ENCODE data around the gene TPK1. TPM values are rescaled to one million over a fixed set of nuclear protein-coding genes. Genes with fewer than 3 reads are reported as not detected.

Gene TPK1
- polyA plus RNA-seq = 5.4 TPM
- long read RNA-seq, donor 1 = 0 reads
- long read RNA-seq, donor 2 = 0 reads
- long read RNA-seq, donor 3, partial matches to known transcripts = 0 of 1 reads
- long read RNA-seq, donor 3, other reads (novel, unspliced or antisense) = 0 of 1 reads
- long read RNA-seq, donor 4 = 0 reads
- long read RNA-seq, donor 5 = 0 reads
- long read RNA-seq, donor 6, partial matches to known transcripts = 0 of 2 reads
- long read RNA-seq, donor 6, other reads (novel, unspliced or antisense) = 0 of 2 reads
- long read RNA-seq, donor 7 = 0 reads
- long read RNA-seq, donor 8, partial matches to known transcripts = 0 of 2 reads
- long read RNA-seq, donor 8, other reads (novel, unspliced or antisense) = 0 of 2 reads
- long read RNA-seq, donor 9, partial matches to known transcripts = 0 of 2 reads
- long read RNA-seq, donor 9, other reads (novel, unspliced or antisense) = 0 of 2 reads
- long read RNA-seq, donor 10, partial matches to known transcripts = 0 of 2 reads
- long read RNA-seq, donor 10, other reads (novel, unspliced or antisense) = 0 of 2 reads
- long read RNA-seq, donor 11 = 0 reads

DNA sequence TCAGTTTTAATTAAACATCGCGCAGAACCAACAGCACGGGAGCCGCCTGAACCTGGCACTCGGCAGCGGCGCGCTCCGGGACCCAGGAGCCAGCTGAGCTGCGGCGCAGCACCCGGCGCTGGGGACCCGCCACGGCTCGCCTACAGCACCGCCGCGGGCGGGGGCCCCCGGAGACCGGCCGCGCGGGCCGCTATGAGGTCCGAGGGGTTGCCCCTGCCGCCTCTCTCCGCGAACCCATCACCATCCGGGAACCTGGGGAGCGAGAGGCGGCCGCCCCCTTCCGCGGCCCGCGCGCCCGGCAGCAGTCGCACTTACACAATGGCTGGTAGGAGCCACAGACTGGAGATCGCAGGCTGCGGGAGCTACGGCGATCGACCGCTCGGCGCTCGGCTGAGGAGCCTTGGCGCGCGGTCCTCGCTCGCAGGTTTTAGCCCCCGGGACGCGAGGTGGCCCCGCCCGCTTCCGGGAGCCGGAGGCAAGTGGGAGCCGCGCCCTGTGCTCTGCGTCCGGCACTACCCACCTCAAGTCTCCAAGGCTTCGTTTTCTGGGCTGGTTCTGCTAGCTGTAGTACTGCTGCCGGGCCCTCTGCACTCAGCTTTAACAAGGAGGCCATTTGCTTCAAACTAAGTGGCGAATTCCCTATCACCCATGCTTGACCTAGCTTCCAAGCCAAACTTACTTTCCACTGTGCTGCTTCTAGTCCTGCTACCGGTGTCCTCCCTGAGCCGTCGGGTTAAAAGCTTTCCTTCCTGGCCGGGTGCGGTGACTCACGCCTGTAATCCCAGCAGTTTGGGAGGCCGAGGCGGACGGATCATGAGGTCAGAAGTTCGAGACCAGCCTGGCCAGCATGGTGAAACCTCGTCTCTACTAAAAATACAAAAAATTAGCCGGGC is at the start of gene TPK1:
TPK1 (minus strand) TSS at position 402 of the 893 bp plus-strand sequence. CDS start 451 bp downstream, outside the sequence.
- peak within 1 kb of the TSS; percentile 44 for H3K4me3 ChIP-seq (ENCODE audit: low read length)
- WGBS (ENCODE audit: insufficient coverage, low lambda C conversion rate) = no CpG with 5 or more reads among the region's 81 CpGs
- peak; percentile 93 to 98 for DNase-seq
- H3K27ac ChIP-seq (ENCODE audit: low read length) = peak within 1 kb of the TSS; percentile 88
- peaks cover 6% of the 10 kb centered on the region for H3K4me1 ChIP-seq (ENCODE audit: control insufficient read depth, insufficient read depth, low read length)
- peaks cover 10% of the 10 kb centered on the region for H3K9me3 ChIP-seq (ENCODE audit: control insufficient read depth, low read depth, low read length)
- no peaks in the 10 kb centered on the region for H3K36me3 ChIP-seq (ENCODE audit: control insufficient read depth, insufficient read depth, low read length)
- no peaks in the 10 kb centered on the region for H3K27me3 ChIP-seq (ENCODE audit: control insufficient read depth, insufficient read depth, low read length)

- Histone ChIP-seq H3K27me3 (ENCODE audit: control insufficient read depth, insufficient read depth, low read length) (no peaks in the 10 kb centered on the region), H3K4me1 (ENCODE audit: control insufficient read depth, insufficient read depth, low read length) (no peaks in the 10 kb centered on the region), H3K4me3 (ENCODE audit: low read length) (no peak overlapping the region), H3K9me3 (ENCODE audit: control insufficient read depth, low read depth, low read length) (no peaks in the 10 kb centered on the region), H3K36me3 (ENCODE audit: control insufficient read depth, insufficient read depth, low read length) (no peaks in the 10 kb centered on the region), H3K27ac (ENCODE audit: low read length) (no peak overlapping the region)
- 60% methylated on average over 1 of the region's 6 CpGs for WGBS (ENCODE audit: insufficient coverage, low lambda C conversion rate)
- DNase-seq = no peak
Measured at GRCh38 chr7:144885478-144885877, 49.6 kb upstream of the TPK1 start.

DNA sequence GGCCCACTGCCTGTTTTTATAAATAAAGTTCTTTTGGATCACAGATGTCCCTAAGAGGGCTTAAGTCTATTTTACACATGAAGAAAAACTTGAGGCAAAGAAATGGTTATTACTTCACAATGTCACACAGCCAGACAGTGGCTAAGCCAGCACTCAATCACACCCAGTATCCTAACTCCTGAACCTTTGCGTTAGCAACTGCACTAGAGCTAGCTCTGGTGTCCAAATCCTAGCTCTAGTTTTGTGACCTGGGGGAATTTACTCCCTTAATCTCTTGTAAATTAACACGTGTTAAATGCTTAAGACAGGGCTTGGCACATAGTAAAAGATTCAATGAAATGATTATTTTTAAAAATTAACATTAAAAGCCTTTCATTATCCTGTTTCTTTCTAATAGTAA is 49.0 kb upstream of the TPK1 start:
- no peaks in the 10 kb centered on the region for H3K27me3 ChIP-seq (ENCODE audit: control insufficient read depth, insufficient read depth, low read length)
- no peaks in the 10 kb centered on the region for H3K36me3 ChIP-seq (ENCODE audit: control insufficient read depth, insufficient read depth, low read length)
- 43% methylated on average over 1 of the region's 2 CpGs for WGBS (ENCODE audit: insufficient coverage, low lambda C conversion rate)
- no peaks in the 10 kb centered on the region for H3K4me1 ChIP-seq (ENCODE audit: control insufficient read depth, insufficient read depth, low read length)
- H3K9me3 ChIP-seq (ENCODE audit: control insufficient read depth, low read depth, low read length) = no peaks in the 10 kb centered on the region
- no peak overlapping the region for H3K4me3 ChIP-seq (ENCODE audit: low read length)
- H3K27ac ChIP-seq (ENCODE audit: low read length) = no peak overlapping the region
- no peak for DNase-seq

DNA sequence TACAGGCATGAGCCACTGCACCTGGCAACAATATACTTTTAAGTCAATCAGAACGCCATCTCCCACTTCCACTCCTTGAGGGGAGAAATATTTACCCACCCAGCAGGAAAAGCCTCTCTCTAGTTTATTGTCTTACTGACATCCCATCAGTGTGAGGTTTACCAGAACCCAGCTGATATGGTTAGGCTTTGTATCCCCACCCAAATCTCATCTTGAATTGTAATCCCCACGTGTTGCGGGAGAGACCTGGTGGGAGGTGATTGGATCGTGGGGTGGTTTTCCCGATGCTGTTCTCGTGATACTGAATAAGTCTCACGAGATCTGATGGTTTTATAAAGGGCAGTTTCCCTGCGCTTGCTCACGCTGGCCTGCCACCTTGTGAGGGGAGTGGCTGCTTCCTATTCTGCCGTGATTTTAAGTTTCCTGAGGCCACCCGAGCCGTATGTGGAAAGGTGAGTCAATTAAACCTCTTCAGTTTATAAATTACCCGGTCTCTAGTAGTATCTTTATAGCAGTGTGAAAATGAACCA is 37.5 kb upstream of the TPK1 start:
- Histone ChIP-seq H3K36me3 (ENCODE audit: control insufficient read depth, insufficient read depth, low read length) (no peaks in the 10 kb centered on the region), H3K4me3 (ENCODE audit: low read length) (no peak overlapping the region), H3K27me3 (ENCODE audit: control insufficient read depth, insufficient read depth, low read length) (no peaks in the 10 kb centered on the region), H3K27ac (ENCODE audit: low read length) (no peak overlapping the region), H3K9me3 (ENCODE audit: control insufficient read depth, low read depth, low read length) (no peaks in the 10 kb centered on the region), H3K4me1 (ENCODE audit: control insufficient read depth, insufficient read depth, low read length) (no peaks in the 10 kb centered on the region)
- DNase-seq = no peak
- no CpG with 5 or more reads among the region's 13 CpGs for WGBS (ENCODE audit: insufficient coverage, low lambda C conversion rate)

- Histone ChIP-seq H3K4me1 (ENCODE audit: control insufficient read depth, insufficient read depth, low read length) (no peaks in the 10 kb centered on the region), H3K4me3 (ENCODE audit: low read length) (no peak overlapping the region), H3K27ac (ENCODE audit: low read length) (no peak overlapping the region), H3K36me3 (ENCODE audit: control insufficient read depth, insufficient read depth, low read length) (no peaks in the 10 kb centered on the region), H3K9me3 (ENCODE audit: control insufficient read depth, low read depth, low read length) (no peaks in the 10 kb centered on the region), H3K27me3 (ENCODE audit: control insufficient read depth, insufficient read depth, low read length) (no peaks in the 10 kb centered on the region)
- DNase-seq = no peak
- 100% methylated on average over 1 of the region's 8 CpGs for WGBS (ENCODE audit: insufficient coverage, low lambda C conversion rate)
Measured at GRCh38 chr7:144869082-144869481, 33.2 kb upstream of the TPK1 start.

DNA sequence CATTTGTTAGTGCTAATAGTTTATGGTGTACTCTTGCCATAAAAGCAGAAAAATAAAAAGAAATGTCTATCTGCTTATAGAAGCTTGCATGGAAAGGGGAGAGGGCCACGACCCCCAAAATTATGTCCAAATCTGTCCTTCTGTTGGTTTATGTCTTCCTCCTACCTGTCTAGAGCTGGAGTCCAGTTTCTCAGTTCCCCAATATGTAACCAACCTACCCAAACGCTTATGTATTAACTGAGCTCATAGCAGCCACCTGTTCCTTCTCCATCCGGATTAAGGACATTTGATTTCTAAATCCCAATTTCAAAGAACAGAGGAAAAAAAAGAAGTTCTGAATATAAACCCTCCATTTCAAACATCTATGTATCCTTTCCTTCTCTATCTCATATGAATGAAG is 30.3 kb upstream of the TPK1 start:
- Histone ChIP-seq H3K27ac (ENCODE audit: low read length) (no peak overlapping the region), H3K9me3 (ENCODE audit: control insufficient read depth, low read depth, low read length) (no peaks in the 10 kb centered on the region), H3K4me3 (ENCODE audit: low read length) (no peak overlapping the region), H3K36me3 (ENCODE audit: control insufficient read depth, insufficient read depth, low read length) (no peaks in the 10 kb centered on the region), H3K4me1 (ENCODE audit: control insufficient read depth, insufficient read depth, low read length) (no peaks in the 10 kb centered on the region), H3K27me3 (ENCODE audit: control insufficient read depth, insufficient read depth, low read length) (no peaks in the 10 kb centered on the region)
- no peak for DNase-seq
- 79% methylated on average over 2 of the region's 3 CpGs for WGBS (ENCODE audit: insufficient coverage, low lambda C conversion rate)

DNA sequence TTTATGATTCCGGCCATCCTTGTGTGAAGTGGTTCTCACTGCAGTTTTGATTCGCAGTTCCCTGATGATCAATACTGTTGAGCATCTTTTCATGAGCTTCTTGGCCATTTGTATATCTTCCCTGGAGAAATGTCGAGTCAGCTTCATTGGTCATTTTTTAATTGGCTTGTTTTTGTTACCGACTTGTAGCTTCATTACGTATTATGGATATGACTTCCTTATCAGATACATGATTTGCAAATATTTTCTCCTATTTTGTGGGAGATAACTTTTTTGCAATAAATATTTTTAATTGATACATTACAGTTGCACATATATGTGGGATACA is 27.4 kb upstream of the TPK1 start:
- 94% methylated on average over 5 of the region's 5 CpGs for WGBS (ENCODE audit: insufficient coverage, low lambda C conversion rate)
- DNase-seq = no peak
- H3K9me3 ChIP-seq (ENCODE audit: control insufficient read depth, low read depth, low read length) = no peaks in the 10 kb centered on the region
- H3K4me3 ChIP-seq (ENCODE audit: low read length) = no peak overlapping the region
- no peaks in the 10 kb centered on the region for H3K27me3 ChIP-seq (ENCODE audit: control insufficient read depth, insufficient read depth, low read length)
- H3K4me1 ChIP-seq (ENCODE audit: control insufficient read depth, insufficient read depth, low read length) = no peaks in the 10 kb centered on the region
- no peaks in the 10 kb centered on the region for H3K36me3 ChIP-seq (ENCODE audit: control insufficient read depth, insufficient read depth, low read length)
- H3K27ac ChIP-seq (ENCODE audit: low read length) = no peak overlapping the region

GRCh38 chr7:144862612-144863319 is 26.9 kb upstream of the TPK1 start:
- no peak overlapping the region for H3K4me3 ChIP-seq (ENCODE audit: low read length)
- no peaks in the 10 kb centered on the region for H3K4me1 ChIP-seq (ENCODE audit: control insufficient read depth, insufficient read depth, low read length)
- no peak overlapping the region for H3K27ac ChIP-seq (ENCODE audit: low read length)
- no peak for DNase-seq
- no peaks in the 10 kb centered on the region for H3K36me3 ChIP-seq (ENCODE audit: control insufficient read depth, insufficient read depth, low read length)
- no peaks in the 10 kb centered on the region for H3K9me3 ChIP-seq (ENCODE audit: control insufficient read depth, low read depth, low read length)
- 100% methylated on average over 2 of the region's 2 CpGs for whole genome bisulfite sequencing (ENCODE audit: insufficient coverage, low lambda C conversion rate)
- no peaks in the 10 kb centered on the region for H3K27me3 ChIP-seq (ENCODE audit: control insufficient read depth, insufficient read depth, low read length)

DNA sequence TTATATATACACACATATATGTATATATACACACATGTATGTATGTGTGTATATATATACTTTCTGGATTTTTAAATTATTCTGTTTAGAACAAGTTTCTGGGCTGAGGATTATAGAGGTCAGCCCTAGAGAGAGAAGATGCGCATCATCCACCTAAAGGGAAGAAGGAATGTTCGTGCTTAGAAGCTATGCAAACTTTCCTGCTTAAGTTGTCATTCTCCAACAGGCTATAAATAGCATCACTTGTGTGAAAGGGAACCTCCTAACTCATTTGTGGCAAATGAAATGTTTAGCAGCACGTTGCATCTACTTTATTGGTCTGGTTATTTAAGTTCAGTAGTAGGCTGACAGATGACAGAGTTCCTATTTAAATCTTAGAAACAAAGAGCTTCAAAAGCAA is 23.9 kb upstream of the TPK1 start:
- Histone ChIP-seq H3K4me3 (ENCODE audit: low read length) (no peak overlapping the region), H3K4me1 (ENCODE audit: control insufficient read depth, insufficient read depth, low read length) (no peaks in the 10 kb centered on the region), H3K27ac (ENCODE audit: low read length) (no peak overlapping the region), H3K27me3 (ENCODE audit: control insufficient read depth, insufficient read depth, low read length) (no peaks in the 10 kb centered on the region), H3K9me3 (ENCODE audit: control insufficient read depth, low read depth, low read length) (no peaks in the 10 kb centered on the region), H3K36me3 (ENCODE audit: control insufficient read depth, insufficient read depth, low read length) (no peaks in the 10 kb centered on the region)
- no peak for DNase-seq
- WGBS (ENCODE audit: insufficient coverage, low lambda C conversion rate) = no CpG with 5 or more reads among the region's 3 CpGs

GRCh38 chr7:144857463-144857862 is 21.6 kb upstream of the TPK1 start:
- no peak for DNase-seq
- no peaks in the 10 kb centered on the region for H3K36me3 ChIP-seq (ENCODE audit: control insufficient read depth, insufficient read depth, low read length)
- H3K27me3 ChIP-seq (ENCODE audit: control insufficient read depth, insufficient read depth, low read length) = no peaks in the 10 kb centered on the region
- H3K27ac ChIP-seq (ENCODE audit: low read length) = no peak overlapping the region
- WGBS (ENCODE audit: insufficient coverage, low lambda C conversion rate) = no CpG with 5 or more reads among the region's 1 CpG
- no peaks in the 10 kb centered on the region for H3K4me1 ChIP-seq (ENCODE audit: control insufficient read depth, insufficient read depth, low read length)
- H3K9me3 ChIP-seq (ENCODE audit: control insufficient read depth, low read depth, low read length) = no peaks in the 10 kb centered on the region
- H3K4me3 ChIP-seq (ENCODE audit: low read length) = no peak overlapping the region

Measured in large intestine (tissue), 12 donors.